Nephron progenitor cell (in vitro differentiated cells): ENCODE data around the gene MRPL50.
"Not testable (repeated sequence)": the region's sequence is repeated elsewhere in the genome, so short reads cannot be mapped to it uniquely, and the experiment has no call there.

ENCODE experiments used
- DNase-seq: peaks from one replicate; pipeline ENCODE4 v3.0.0; 2021
- H3K27ac Mint-ChIP-seq: 2 replicates; pipeline ENCODE4 v1.8.0; 2021; ENCODE audit warnings: mild to moderate bottlenecking, moderate library complexity, mixed read lengths
- H3K27me3 Mint-ChIP-seq: 2 replicates; pipeline ENCODE4 v1.8.0; 2021; ENCODE audit warnings: mild to moderate bottlenecking, low read depth, mixed read lengths; ENCODE audit not compliant: poor library complexity
- H3K36me3 Mint-ChIP-seq: 2 replicates; pipeline ENCODE4 v1.8.0; 2021; ENCODE audit warnings: low read depth, mixed read lengths
- H3K4me1 Mint-ChIP-seq: 2 replicates; pipeline ENCODE4 v1.8.0; 2021; ENCODE audit warnings: mixed read lengths
- H3K4me3 Mint-ChIP-seq: 2 replicates; pipeline ENCODE4 v1.8.0; 2021; ENCODE audit warnings: mild to moderate bottlenecking, moderate library complexity, mixed read lengths
- H3K9me3 Mint-ChIP-seq: 2 replicates; pipeline ENCODE4 v1.8.0; 2021; ENCODE audit warnings: mild to moderate bottlenecking, moderate library complexity, mixed read lengths
- TF ChIP-seq, protein P1 (sequence below): fragments of 200-600 bp; sonication (generic); IDR thresholded peaks from 2 replicates; pipeline ENCODE4 v1.5.0; 2021; ENCODE audit warnings: antibody characterized with exemption

Gene MRPL50

DNA sequence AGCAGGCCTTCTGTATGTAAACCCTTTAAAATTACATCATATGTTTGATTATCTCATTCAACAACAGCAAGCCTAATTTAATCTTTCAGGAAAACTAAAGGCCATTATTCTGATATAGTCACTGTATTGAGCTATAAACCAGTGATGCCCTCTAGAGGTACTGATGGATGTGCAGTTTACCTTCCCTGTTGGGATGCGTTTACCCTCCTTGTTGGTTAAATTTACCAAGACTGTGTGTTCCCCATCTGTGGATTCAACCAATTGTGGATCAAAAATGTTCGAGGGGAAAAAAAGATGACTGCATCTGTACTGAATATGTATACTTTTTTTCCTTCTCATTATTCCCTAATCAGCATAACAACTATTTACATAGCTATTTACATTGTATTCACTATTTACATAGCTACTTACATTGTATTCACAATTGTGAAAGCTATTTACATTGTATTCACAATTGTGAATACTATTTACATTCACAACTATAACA is 9.9 kb downstream of the MRPL50 start:
- Mint-ChIP-seq H3K36me3 (peaks cover 93% of the 10 kb centered on the region), H3K27me3 (no peaks in the 10 kb centered on the region), H3K4me1 (no peaks in the 10 kb centered on the region), H3K27ac (no peak overlapping the region), H3K4me3 (no peak overlapping the region), H3K9me3 (peaks cover 64% of the 10 kb centered on the region)
- TF ChIP-seq, protein P1, sequence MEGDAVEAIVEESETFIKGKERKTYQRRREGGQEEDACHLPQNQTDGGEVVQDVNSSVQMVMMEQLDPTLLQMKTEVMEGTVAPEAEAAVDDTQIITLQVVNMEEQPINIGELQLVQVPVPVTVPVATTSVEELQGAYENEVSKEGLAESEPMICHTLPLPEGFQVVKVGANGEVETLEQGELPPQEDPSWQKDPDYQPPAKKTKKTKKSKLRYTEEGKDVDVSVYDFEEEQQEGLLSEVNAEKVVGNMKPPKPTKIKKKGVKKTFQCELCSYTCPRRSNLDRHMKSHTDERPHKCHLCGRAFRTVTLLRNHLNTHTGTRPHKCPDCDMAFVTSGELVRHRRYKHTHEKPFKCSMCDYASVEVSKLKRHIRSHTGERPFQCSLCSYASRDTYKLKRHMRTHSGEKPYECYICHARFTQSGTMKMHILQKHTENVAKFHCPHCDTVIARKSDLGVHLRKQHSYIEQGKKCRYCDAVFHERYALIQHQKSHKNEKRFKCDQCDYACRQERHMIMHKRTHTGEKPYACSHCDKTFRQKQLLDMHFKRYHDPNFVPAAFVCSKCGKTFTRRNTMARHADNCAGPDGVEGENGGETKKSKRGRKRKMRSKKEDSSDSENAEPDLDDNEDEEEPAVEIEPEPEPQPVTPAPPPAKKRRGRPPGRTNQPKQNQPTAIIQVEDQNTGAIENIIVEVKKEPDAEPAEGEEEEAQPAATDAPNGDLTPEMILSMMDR: no peak
- DNase-seq: no peak

DNA sequence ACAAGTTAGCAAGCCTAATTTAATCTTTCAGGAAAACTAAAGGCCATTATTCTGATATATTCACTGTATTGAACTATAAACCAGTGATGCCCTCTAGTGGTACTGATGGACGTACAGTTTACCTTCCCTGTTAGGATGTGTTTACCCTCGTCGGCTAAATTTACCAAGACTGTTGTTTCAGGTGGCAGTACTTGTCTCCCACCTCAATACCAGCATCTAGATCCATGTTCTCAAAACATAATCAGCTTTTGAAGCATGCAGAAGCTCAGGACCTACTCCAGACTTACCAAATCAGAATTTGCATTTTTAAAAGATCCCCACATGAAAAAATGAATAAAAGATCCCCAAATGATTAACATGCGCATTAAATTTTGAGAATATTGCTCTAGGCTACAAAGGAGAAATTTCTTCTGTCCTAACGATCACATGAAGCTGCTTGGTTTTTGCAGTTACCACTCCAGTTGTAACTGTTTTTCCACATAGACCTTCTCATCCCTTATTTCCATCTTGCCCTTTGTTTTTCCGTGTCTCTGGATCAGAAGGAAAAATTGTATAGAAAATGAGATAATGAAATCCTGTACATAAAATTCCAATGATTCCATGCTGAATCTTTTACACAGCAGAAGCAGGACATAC is 10.4 kb downstream of the MRPL50 start:
- TF ChIP-seq, protein P1: peak; percentile 29
- H3K4me1 Mint-ChIP-seq: no peaks in the 10 kb centered on the region
- H3K27me3 Mint-ChIP-seq: no peaks in the 10 kb centered on the region
- DNase-seq: no peak
- peaks cover 59% of the 10 kb centered on the region for H3K9me3 Mint-ChIP-seq
- H3K4me3 Mint-ChIP-seq: no peak overlapping the region
- no peak overlapping the region for H3K27ac Mint-ChIP-seq
- H3K36me3 Mint-ChIP-seq: peaks cover 88% of the 10 kb centered on the region

DNA sequence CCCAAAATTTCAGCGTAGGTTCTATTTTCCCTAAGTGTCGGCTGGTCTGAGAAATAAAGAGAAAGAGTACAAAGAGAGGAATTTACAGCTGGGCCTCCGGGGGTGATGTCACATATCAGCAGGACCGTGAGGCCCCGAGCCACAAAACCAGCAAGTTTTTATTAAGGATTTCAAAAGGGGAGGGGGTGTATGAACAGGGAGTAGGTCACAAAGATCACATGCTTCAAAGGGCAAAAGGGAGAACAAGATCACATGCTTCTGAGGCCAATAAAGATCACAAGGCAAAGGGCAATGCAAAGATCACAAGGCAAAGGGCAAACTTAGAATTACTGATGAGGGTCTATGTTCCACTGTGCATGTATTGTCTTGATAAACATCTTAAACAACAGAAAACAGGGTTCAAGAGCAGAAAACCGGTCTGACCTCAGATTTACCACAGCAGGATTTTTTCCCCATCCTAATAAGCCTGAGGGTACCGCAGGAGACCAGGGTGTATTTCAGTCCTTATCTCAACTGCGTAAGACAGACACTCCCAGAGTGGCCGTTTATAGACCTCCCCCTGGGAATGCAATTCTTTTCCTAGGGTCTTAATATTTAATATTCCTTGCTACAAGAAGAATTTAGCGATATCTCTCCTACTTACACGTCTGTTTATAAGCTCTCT is 13.4 kb downstream of the MRPL50 start, which contains the start of gene BAAT:
TSS of gene BAAT (minus strand) at position 134 of the 664 bp plus-strand sequence. CDS start 13,602 bp downstream, outside the sequence.
- H3K9me3 Mint-ChIP-seq: peaks cover 29% of the 10 kb centered on the region
- H3K27me3 Mint-ChIP-seq, DNase-seq, H3K4me3 Mint-ChIP-seq, H3K4me1 Mint-ChIP-seq, H3K27ac Mint-ChIP-seq: not testable (repeated sequence)
- peaks cover 63% of the 10 kb centered on the region for H3K36me3 Mint-ChIP-seq

DNA sequence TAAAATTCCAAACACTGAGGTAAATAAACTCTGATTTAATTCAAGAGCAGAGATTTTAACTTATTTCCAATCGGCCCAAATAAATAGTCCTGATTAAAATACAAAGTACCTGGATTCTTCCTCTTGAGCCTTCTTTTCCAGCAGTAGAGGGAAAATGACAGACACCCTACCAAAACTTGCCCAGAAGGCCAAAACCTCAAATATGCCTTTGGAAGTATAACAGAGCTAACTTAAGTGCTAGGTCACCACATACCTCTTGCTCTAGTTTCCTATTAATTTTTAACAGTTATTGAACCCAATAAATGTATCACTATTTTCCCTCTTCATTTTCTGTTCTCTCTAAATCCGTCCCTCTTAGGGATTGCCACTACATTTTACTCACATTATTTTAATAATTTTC is 15.1 kb downstream of the MRPL50 start:
- no peaks in the 10 kb centered on the region for H3K27me3 Mint-ChIP-seq
- H3K9me3 Mint-ChIP-seq: peaks cover 40% of the 10 kb centered on the region
- H3K4me1 Mint-ChIP-seq: no peaks in the 10 kb centered on the region
- TF ChIP-seq, protein P1: no peak
- no peak for DNase-seq
- peaks cover 46% of the 10 kb centered on the region for H3K36me3 Mint-ChIP-seq
- no peak overlapping the region for H3K27ac Mint-ChIP-seq
- H3K4me3 Mint-ChIP-seq: no peak overlapping the region

DNA sequence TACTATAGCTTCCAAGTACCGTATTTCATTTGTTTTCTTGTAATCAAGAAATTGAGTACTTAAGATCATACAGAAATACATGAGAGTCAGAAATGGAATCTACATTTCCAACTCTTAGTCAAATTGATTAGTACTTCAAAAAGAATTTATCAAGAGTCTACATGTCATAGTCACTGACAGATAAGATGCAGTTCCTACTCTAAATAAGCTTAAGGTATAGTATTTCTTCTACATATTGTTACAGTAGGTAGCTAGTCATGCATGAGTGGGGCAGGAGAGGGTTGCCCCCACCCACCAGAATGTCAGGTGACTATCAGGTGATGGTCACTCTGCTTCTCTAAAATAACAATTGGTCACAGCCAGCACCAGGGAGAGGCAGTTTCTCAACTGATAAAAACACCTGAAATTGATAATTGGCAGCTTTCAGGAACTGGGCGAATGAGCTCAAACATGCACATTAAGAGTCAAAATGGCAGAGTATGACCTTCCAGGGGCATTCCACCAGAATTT is 16.5 kb downstream of the MRPL50 start:
- TF ChIP-seq, protein P1: no peak
- H3K4me3 Mint-ChIP-seq: no peak overlapping the region
- no peaks in the 10 kb centered on the region for H3K27me3 Mint-ChIP-seq
- no peaks in the 10 kb centered on the region for H3K4me1 Mint-ChIP-seq
- peaks cover 49% of the 10 kb centered on the region for H3K9me3 Mint-ChIP-seq
- no peak for DNase-seq
- H3K36me3 Mint-ChIP-seq: peaks cover 32% of the 10 kb centered on the region
- no peak overlapping the region for H3K27ac Mint-ChIP-seq

DNA sequence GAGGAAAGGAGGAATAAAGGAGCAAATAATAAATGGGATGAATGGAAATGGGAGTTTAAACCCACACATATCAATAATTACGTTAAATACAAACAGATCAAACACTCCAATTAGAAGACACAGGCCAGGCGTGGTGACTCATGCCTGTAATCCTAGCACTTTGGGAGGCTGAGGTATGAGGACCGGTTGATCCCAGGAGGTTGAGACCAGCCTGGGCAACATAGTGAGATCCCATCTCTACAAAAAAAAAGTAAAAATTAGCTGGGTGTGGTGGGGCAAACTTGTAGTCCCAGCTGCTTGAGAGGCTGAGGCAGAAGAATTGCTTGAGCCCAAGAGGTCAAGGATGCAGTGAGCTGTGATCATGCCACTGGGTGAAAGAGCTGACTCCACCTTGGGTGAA is 17.3 kb downstream of the MRPL50 start:
- Mint-ChIP-seq H3K9me3 (peaks cover 46% of the 10 kb centered on the region), H3K27ac (no peak overlapping the region), H3K4me1 (no peaks in the 10 kb centered on the region), H3K36me3 (peaks cover 25% of the 10 kb centered on the region), H3K27me3 (no peaks in the 10 kb centered on the region), H3K4me3 (no peak overlapping the region)
- TF ChIP-seq, protein P1: no peak
- no peak for DNase-seq
